IPS-15b (cell line): Measurements from ENCODE around the gene DGKG.

Experiments used
- H3K27me3 ChIP-seq: one replicate; pipeline ENCODE4 v1.6.1; 2013; ENCODE audit warnings: low read length; ENCODE audit not compliant: control insufficient read depth, insufficient read depth
- H3K36me3 ChIP-seq: one replicate; pipeline ENCODE4 v1.6.1; 2013; ENCODE audit warnings: low read length; ENCODE audit not compliant: control insufficient read depth, insufficient read depth
- H3K4me1 ChIP-seq: one replicate; pipeline ENCODE4 v1.6.1; 2013; ENCODE audit warnings: mild to moderate bottlenecking, low read length; ENCODE audit not compliant: control insufficient read depth, insufficient read depth
- H3K4me3 ChIP-seq: one replicate; pipeline ENCODE4 v1.5.1; 2013; ENCODE audit warnings: low read depth, low read length
- H3K9ac ChIP-seq: one replicate; pipeline ENCODE4 v1.6.1; 2013; ENCODE audit warnings: low read depth, mild to moderate bottlenecking, low read length
- H3K9me3 ChIP-seq: one replicate; pipeline ENCODE4 v1.6.1; 2013; ENCODE audit warnings: mild to moderate bottlenecking, low read length; ENCODE audit not compliant: control insufficient read depth, insufficient read depth

Gene DGKG

DNA sequence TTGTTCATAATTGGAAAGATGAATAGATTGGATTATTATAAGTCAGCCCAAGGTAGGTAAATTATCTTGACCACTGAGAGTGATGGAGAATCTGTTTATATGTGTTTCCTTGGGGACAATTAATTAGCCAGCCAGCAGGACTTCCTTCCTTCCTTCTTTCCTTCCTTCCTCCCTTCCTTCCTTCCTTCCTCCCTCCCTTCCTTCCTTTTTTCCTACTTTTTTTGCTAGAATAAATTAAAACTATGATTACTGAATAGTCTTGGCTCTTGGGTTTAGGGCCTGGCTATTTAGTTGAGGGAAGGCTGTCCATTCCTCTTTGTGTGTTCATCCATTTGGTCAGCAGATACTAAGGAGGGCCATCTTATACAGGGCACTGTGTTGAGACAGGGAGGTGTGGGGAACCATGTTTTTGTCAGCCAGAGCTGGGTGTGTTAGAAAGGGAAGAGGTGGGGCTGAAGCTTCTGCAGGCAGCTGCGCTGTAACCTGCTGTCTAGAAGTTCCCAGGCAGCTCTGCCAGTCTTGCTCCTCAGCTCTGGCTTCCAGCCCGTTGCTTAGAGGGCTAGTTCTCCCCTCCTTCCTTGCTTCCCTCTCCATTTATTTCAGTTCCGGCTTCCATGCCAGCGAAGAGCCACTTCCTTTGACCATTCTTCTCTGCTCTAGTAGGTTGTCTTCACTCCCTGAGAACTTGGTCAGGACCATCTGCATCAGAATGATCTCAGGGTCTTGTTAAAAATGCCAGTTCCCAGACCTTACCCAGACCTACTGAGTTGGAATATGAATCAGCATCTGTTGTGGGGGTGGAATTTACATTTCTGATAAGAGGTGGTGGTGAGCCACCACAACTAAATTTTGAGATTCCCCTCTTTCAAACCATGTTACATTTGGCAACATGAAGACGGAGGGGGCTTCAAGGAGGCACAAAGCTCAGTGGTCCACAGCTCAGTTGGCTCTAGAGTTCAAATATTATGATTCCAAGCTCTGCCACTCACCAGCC, 113.9 kb downstream of the DGKG start:
- Histone ChIP-seq H3K4me3 (no peak overlapping the region), H3K9me3 (no peaks in the 10 kb centered on the region), H3K36me3 (no peaks in the 10 kb centered on the region), H3K27me3 (no peaks in the 10 kb centered on the region), H3K4me1 (no peaks in the 10 kb centered on the region), H3K9ac (no peak overlapping the region)

DNA sequence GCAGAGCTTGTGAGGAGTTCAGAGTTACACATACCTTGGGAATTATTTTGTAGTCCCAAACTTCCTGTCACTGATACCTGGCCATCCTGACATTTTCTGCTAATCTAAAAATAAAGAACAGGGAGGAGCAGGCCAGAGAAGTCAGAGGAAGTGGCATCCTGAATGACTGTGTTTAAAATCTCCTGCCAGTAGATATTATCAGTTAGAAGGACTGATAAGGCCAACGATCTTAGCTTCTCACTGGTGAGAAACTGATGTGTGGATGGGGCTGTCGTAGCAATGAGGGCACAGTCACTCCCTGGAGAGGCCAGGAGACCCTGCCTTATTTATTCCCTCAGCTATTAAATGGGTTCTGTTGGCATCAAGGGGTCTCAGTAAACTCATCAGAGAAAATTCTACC, 115.1 kb downstream of the DGKG start:
- no peak overlapping the region for H3K9ac ChIP-seq
- peaks cover 2% of the 10 kb centered on the region for H3K27me3 ChIP-seq
- H3K4me1 ChIP-seq, result no peaks in the 10 kb centered on the region
- H3K36me3 ChIP-seq, result no peaks in the 10 kb centered on the region
- no peaks in the 10 kb centered on the region for H3K9me3 ChIP-seq
- H3K4me3 ChIP-seq, result no peak overlapping the region

DNA sequence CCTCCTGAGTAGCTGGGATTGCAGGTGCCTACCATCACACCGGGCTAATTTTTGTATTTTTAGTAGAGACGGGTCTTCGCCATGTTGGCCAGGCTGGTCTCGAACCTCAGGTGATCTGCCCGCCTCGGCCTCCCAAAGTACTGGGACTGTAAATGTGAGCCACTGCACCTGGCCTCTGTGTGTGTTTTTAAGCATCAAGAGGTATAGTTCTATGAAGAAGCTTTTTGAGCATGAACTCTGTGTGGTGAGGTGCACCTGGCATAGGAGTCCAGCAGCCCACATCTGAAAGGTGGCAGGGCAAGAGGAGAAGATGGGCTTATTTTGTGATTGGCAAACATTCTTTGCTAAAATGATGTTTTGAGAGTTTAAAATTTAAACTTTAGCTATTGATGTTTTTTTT, 118.0 kb downstream of the DGKG start:
- H3K9me3 ChIP-seq, result no peaks in the 10 kb centered on the region
- H3K4me1 ChIP-seq, result no peaks in the 10 kb centered on the region
- no peaks in the 10 kb centered on the region for H3K36me3 ChIP-seq
- H3K9ac ChIP-seq, result no peak overlapping the region
- peaks cover 3% of the 10 kb centered on the region for H3K27me3 ChIP-seq
- H3K4me3 ChIP-seq, result no peak overlapping the region

DNA sequence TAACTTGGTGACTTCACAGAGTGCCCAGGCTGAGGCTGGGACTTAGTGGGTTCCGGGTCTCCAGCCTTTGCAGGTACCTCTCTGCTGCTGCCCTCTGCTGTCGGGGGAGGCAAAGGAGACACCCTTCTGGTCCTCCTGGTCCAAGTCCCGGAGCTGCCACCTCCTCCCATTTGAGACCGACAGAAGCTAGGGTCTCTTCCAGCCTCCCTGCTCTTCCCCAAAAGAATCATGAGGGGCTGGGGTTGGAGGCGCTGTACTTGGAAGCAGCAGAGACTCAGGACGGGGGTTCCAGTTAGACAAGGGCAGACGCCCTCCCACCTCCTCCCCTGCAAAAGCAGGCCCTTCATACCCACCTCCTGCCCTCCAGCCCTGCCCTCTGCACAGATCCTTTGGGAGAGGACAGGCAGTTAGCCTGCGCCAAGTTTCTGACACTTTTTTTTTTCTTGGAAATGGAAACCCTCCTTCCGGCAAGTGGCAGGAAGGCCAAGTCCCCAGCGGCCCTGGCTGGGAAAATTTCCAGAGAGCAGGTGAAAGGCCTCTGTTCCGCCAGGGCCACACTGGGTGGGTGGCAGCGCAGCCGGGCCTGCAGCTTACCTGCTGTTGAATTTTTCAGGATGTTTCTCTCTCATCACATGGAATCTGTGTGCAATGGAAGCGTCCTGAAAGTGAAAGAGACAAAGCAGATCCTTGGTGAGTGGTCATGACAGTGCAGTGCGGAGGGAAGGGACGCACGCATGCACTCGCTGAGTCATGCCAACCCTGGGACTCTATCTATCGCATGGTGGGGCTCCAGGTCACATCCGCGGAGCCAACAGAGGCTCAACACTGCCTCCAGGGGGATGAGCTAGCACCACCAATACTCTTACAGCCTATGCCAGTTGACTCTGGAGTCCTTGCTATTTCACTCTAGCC, 119.9 kb downstream of the DGKG start:
- peak overlapping the region; percentile 6 for H3K4me3 ChIP-seq
- no peaks in the 10 kb centered on the region for H3K9me3 ChIP-seq
- H3K27me3 ChIP-seq, result peaks cover 3% of the 10 kb centered on the region
- no peaks in the 10 kb centered on the region for H3K4me1 ChIP-seq
- H3K36me3 ChIP-seq, result no peaks in the 10 kb centered on the region
- H3K9ac ChIP-seq, result no peak overlapping the region

DNA sequence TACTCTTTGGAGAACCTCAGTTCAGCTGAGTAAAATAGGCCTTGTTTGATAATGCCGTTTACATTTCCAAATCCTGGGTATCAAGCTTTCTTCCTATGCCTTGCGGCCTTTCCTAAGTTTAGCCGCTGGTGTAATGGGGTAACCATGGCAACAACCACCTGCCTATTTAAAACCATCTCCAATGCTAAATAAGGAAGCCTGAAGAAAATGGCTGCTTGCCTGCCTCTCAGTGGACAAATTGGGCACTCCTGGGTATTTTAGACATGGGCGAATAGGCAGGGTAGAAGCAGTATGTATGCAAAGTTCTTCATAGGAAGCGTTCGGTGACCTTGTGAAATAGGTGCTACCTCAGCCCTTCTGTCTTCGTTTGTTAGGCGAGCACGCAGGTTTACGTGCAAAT, 122.7 kb downstream of the DGKG start:
- H3K9ac ChIP-seq, result no peak overlapping the region
- no peaks in the 10 kb centered on the region for H3K36me3 ChIP-seq
- peaks cover 6% of the 10 kb centered on the region for H3K27me3 ChIP-seq
- H3K4me1 ChIP-seq, result no peaks in the 10 kb centered on the region
- H3K9me3 ChIP-seq, result no peaks in the 10 kb centered on the region
- no peak overlapping the region for H3K4me3 ChIP-seq

DNA sequence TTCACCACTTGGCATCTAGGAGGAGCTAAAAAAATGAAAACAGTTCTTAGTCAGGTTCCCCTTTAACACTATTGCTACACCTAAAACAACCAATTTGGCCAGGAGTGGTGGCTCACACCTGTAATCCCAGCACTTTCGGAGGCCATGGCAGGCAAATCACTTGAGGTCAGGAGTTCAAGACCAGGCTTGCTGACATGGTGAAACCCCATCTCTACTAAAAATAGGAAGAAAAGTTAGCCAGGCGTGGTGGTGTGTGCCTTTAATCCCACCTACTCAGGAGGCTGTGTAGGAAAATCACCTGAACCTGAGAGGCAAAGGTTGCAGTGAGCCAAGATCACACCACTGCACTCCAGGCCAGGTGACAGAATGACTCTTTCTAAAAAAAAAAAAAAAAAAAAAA, 124.1 kb downstream of the DGKG start:
- H3K36me3 ChIP-seq, result no peaks in the 10 kb centered on the region
- peaks cover 6% of the 10 kb centered on the region for H3K27me3 ChIP-seq
- H3K9me3 ChIP-seq, result no peaks in the 10 kb centered on the region
- H3K4me1 ChIP-seq, result no peaks in the 10 kb centered on the region
- no peak overlapping the region for H3K4me3 ChIP-seq
- no peak overlapping the region for H3K9ac ChIP-seq

DNA sequence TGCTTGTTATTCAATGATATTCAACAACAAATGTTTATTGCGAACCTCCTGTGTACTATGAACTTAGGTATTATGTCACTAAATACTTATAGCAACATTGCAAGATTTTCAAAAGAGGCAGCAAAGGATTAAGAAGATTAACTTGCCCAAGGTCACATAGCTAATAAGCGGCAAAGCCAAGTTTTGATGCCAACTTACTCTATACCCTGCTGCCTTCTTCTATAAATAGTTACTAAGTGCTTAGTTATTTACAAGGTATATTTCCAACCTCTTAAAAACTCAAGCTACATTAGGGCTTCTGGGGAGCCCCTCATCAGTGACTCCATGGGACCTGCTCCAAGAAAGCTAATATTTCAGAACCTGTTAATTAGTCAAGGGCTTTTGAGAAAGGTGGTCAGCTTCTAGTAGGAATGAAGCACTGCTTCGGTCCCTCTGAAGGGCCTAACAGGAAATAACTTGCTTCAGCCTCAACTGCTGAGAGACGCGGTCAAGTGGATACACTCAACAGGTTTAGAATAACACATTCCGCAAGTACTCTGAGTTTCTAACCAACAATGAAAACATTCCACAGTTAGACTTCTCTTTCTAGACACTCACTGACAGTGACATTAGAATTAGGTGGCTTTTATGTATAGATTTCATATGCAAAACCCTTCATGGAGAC, 125.5 kb downstream of the DGKG start:
- no peaks in the 10 kb centered on the region for H3K36me3 ChIP-seq
- H3K4me1 ChIP-seq, result no peaks in the 10 kb centered on the region
- H3K9ac ChIP-seq, result no peak overlapping the region
- H3K27me3 ChIP-seq, result peaks cover 3% of the 10 kb centered on the region
- H3K9me3 ChIP-seq, result no peaks in the 10 kb centered on the region
- H3K4me3 ChIP-seq, result no peak overlapping the region

DNA sequence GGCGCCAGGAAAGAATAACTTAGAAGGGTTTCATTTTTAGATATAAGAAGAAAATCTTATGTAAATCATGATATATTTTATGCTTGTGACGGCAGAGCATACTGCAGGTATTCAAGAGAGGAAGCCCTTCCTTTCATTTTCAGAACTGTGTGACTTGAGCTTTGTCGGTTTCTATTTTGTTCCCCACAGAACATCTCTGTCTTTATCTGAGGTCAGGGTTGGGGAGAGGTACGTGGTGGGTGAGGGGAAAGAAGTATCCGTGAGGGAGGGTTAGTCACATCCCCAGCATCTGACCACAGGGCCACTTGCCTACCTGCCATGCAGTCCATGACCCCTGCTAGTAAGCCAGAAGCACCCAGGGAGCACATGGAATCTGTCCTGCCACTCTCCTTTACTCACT, 126.5 kb downstream of the DGKG start:
- Histone ChIP-seq H3K27me3 (peaks cover 3% of the 10 kb centered on the region), H3K36me3 (no peaks in the 10 kb centered on the region), H3K9me3 (no peaks in the 10 kb centered on the region), H3K9ac (no peak overlapping the region), H3K4me3 (no peak overlapping the region), H3K4me1 (no peaks in the 10 kb centered on the region)

DNA sequence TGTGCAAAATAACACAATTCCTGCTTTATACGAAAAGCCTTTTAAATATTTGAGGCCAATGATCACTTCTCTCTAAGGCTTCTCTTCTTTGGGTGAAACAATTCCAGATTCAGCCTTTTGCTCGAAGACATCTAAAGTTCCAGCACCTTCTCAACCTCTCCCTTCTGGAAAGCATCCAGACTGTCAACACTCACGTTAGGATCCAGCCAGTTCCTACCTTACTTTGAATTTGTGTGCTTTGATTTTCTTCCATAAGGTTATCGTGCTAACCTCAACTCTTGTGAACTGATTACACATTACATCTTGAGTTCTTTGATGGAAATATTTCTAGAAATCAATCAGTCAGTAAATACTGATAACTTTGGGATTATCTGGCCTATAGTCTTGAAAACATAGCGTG, 127.9 kb downstream of the DGKG start:
- Histone ChIP-seq H3K9ac (no peak overlapping the region), H3K36me3 (no peaks in the 10 kb centered on the region), H3K27me3 (peaks cover 3% of the 10 kb centered on the region), H3K4me1 (no peaks in the 10 kb centered on the region), H3K4me3 (no peak overlapping the region), H3K9me3 (no peaks in the 10 kb centered on the region)

DNA sequence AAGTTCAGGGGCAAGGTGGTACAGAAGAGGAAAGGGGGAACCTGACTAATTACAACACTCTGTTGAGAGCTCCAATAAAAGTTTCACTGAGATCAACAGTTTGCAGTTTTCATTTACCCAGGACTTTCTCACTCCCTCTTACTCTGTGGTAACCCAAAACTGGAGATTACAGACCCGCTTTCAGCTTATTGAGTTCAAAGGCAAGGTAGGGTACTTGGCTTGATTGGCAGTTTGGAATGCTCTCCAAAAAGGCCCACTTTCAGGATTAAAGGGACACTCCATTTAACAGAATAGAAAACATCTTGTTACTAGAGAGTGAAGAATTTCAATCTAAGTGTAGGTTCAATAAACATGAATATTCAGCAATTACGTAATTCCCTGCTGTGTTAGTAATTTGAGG, 135.6 kb downstream of the DGKG start:
- Histone ChIP-seq H3K9ac (no peak overlapping the region), H3K27me3 (peaks cover 13% of the 10 kb centered on the region), H3K4me3 (no peak overlapping the region), H3K9me3 (no peaks in the 10 kb centered on the region), H3K36me3 (no peaks in the 10 kb centered on the region), H3K4me1 (no peaks in the 10 kb centered on the region)

DNA sequence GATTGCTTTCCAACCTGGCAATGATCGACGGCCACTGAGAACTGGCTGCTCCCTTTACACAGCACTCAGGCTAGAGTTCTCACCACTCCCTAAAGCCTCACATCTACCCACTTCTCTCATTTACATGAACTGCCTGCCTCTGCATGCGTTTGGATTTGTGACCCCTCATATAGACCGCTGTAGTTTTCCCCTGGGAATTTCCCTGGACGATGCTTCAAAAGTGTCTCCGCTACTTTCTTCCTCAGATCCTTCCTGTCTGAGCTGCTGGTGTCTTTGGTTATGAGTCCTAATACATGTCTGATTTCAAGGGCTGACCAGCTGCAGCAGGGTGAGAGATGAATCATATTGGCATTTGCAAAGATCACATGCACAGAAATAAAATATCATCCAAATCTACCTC, 136.4 kb downstream of the DGKG start:
- H3K27me3 ChIP-seq, result peaks cover 13% of the 10 kb centered on the region

More for the DNA sequence above, 136.4 kb downstream of the DGKG start:
- Histone ChIP-seq H3K36me3 (no peaks in the 10 kb centered on the region), H3K4me3 (no peak overlapping the region), H3K9ac (no peak overlapping the region), H3K4me1 (no peaks in the 10 kb centered on the region), H3K9me3 (no peaks in the 10 kb centered on the region)
